ENCODE data around the gene TRIM14. TPM values are rescaled to one million over a fixed set of nuclear protein-coding genes. Genes with fewer than 3 reads are reported as not detected.

TRIM14 gene
- total and polyA plus RNA-seq, 2 of the 4 experiments (the other 2 are of a cell fraction) = 3.0 to 8.5 TPM

DNA sequence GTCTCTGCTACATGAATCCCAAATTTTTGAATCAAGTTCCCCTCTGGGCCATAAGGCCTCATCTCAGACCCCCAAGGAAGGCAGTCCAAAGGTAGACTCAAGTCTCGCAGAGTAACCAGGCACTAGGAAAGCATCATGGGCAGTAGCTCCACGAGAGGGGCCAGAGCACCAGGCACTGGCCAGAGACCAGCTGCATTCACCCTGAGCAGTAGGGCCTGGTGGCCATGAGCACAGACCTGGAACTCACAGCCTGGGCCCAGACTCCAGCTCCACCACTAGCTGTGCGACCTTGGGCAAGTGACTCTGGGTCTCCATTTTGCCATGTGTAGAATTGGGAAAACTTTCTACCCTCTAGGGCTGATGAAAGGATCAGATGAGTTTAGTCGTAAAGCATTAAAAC lies 34.0 kb downstream of the TRIM14 start:
- Histone ChIP-seq H3K9me3 (ENCODE audit: control insufficient read depth, insufficient read depth, low read length) (no peaks in the 10 kb centered on the region), H3K9ac (ENCODE audit: low read depth, low read length) (no peak overlapping the region)

More for the DNA sequence above, 34.0 kb downstream of the TRIM14 start:
- H3K4me1 ChIP-seq (ENCODE audit: control insufficient read depth, insufficient read depth, low read length) = peaks cover 18% of the 10 kb centered on the region
- no peak for ATAC-seq (ENCODE audit: low read depth)
- BruUV-seq (replicated peaks) = no TSS peak
- no peak overlapping the region for H4K91ac ChIP-seq (ENCODE audit: insufficient read depth, low read depth, low read length)
- H3K18ac ChIP-seq (ENCODE audit: low read depth, low read length) = no peak overlapping the region
- no CpG with 5 or more reads among the region's 4 CpGs for WGBS, 2 experiments (ENCODE audit: extremely low coverage in 2 of 2, insufficient read length in 1 of 2)
- no peak overlapping the region for H3K14ac ChIP-seq (replicated peaks; ENCODE audit: low read depth, low read length)
- no peak overlapping the region for H2BK120ac ChIP-seq (ENCODE audit: low read depth, low read length)
- no peak overlapping the region for H3K4me2 ChIP-seq (ENCODE audit: low read depth, low read length)
- no peak overlapping the region for H2AFZ ChIP-seq (replicated peaks; ENCODE audit: low read length, poor library complexity)
- H3K27me3 ChIP-seq (ENCODE audit: control insufficient read depth, insufficient read depth, low read length) = no peaks in the 10 kb centered on the region
- H2AK9ac ChIP-seq (replicated peaks; ENCODE audit: low read depth, low read length, poor library complexity) = no peak overlapping the region
- dilution Hi-C loops (cut with HindIII; ENCODE audit: low sequenced_read_pairs, unreplicated experiment) = no loop called here
- in situ Hi-C loops (cut with MboI; ENCODE audit: low sequenced_read_pairs) = no loop called here
- ChIA-PET CTCF (interaction anchor here (0.6 kb wide), 1 partner anchor 268 kb away, joined by 3 read pairs; no protein-coding TSS in a partner anchor), POLR2A (ENCODE audit: unreplicated experiment) (no interaction called here)
- H3K56ac ChIP-seq (ENCODE audit: extremely low read depth, insufficient read depth, low read length) = no peak overlapping the region
- no peak overlapping the region for H3K4ac ChIP-seq (ENCODE audit: low read depth, low read length)
- H4K20me1 ChIP-seq (ENCODE audit: insufficient read depth, low read length) = 0 out of 2 replicates have a peak, but pooled peaks cover 5% of the 10 kb centered on the region
- H3K36me3 ChIP-seq (ENCODE audit: control insufficient read depth, insufficient read depth, low read length) = peaks cover 19% of the 10 kb centered on the region
- no peak overlapping the region for H2AK5ac ChIP-seq (ENCODE audit: low read depth, low read length)
- peaks cover 11% of the 10 kb centered on the region for H3K9me1 ChIP-seq (ENCODE audit: insufficient read depth, low read length)
- H3K79me1 ChIP-seq (ENCODE audit: low read depth in 1 of 2, low read length in 2 of 2) = peaks cover 8 to 15% of the 10 kb centered on the region in 2 experiments; a peak in 3 of 4 replicates
- H3K27ac ChIP-seq (ENCODE audit: insufficient read depth, low read length) = no peak overlapping the region
- intact Hi-C loops (cut with micrococcal nuclease) = no loop called here
- no peak overlapping the region for H3K23ac ChIP-seq (ENCODE audit: low read depth, low read length)
- no peak overlapping the region for H4K5ac ChIP-seq (ENCODE audit: low read depth, low read length)
- no peak overlapping the region for H4K8ac ChIP-seq (ENCODE audit: low read depth in 2 of 2, low read length in 2 of 2)
- no peak for DNase-seq
- no peak overlapping the region for H2BK5ac ChIP-seq (ENCODE audit: low read depth, low read length, poor library complexity, severe bottlenecking)
- H2BK20ac ChIP-seq (ENCODE audit: low read depth, low read length) = no peak overlapping the region
- no peak overlapping the region for H3K4me3 ChIP-seq (ENCODE audit: insufficient read depth, low read depth, low read length)
- H2BK15ac ChIP-seq (ENCODE audit: low read depth, low read length) = no peak overlapping the region
- TF ChIP-seq CHD1 (IDR thresholded peaks at IDR 0.05; ENCODE audit: low read depth, low read length) (no peak), POLR2A (IDR thresholded peaks at IDR 0.05; ENCODE audit: low read depth, low read length) (no peak), RAD21 (IDR thresholded peaks at IDR 0.05; ENCODE audit: low read length) (no peak), MAFK (IDR thresholded peaks at IDR 0.05; ENCODE audit: low read depth, low read length) (no peak), FOS (IDR thresholded peaks at IDR 0.05; ENCODE audit: low read depth, low read length) (no peak), SMC3 (IDR thresholded peaks at IDR 0.05; ENCODE audit: low read depth, low read length) (no peak), MAZ (IDR thresholded peaks at IDR 0.05; ENCODE audit: borderline replicate concordance, low read depth, low read length) (no peak), RFX5 (IDR thresholded peaks at IDR 0.05; ENCODE audit: low read depth, low read length) (no peak), CEBPB (IDR thresholded peaks at IDR 0.05; ENCODE audit: low read depth, low read length) (no peak), BHLHE40 (IDR thresholded peaks at IDR 0.05; ENCODE audit: low read depth, low read length) (no peak), NFE2L2 (IDR thresholded peaks at IDR 0.05; ENCODE audit: low read depth, low read length) (no peak), MXI1 (IDR thresholded peaks at IDR 0.05; ENCODE audit: borderline replicate concordance, low read depth, low read length) (no peak), RCOR1 (IDR thresholded peaks at IDR 0.05; ENCODE audit: insufficient replicate concordance, low read length) (no peak)
- TF ChIP-seq, protein P1, sequence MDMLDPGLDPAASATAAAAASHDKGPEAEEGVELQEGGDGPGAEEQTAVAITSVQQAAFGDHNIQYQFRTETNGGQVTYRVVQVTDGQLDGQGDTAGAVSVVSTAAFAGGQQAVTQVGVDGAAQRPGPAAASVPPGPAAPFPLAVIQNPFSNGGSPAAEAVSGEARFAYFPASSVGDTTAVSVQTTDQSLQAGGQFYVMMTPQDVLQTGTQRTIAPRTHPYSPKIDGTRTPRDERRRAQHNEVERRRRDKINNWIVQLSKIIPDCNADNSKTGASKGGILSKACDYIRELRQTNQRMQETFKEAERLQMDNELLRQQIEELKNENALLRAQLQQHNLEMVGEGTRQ (IDR thresholded peaks at IDR 0.05; ENCODE audit: low read depth, low read length) = no peak

Measured in IMR-90 (cell line).